ENCODE data around the gene CDKN2B-AS1. TPM values are rescaled to one million over a fixed set of nuclear protein-coding genes. Genes with fewer than 3 reads are reported as not detected.

Gene CDKN2B-AS1
- total RNA-seq, 6 donors from 2014 or later, result 1.3 to 3.0 (median 1.7) TPM; not detected in 1

GRCh38 chr9:22035591-22036011 is 41.0 kb downstream of the CDKN2B-AS1 start:
- ATAC-seq (ENCODE audit: low FRiP score in 2 of 2), result no peak
- H3K9me3 ChIP-seq, result no peaks in the 10 kb centered on the region
- WGBS, 2 donors, result 71 to 76% methylated on average over 2 of the region's 2 CpGs

GRCh38 chr9:22036866-22037626 is 42.5 kb downstream of the CDKN2B-AS1 start:
- Histone ChIP-seq H3K9me3 (no peaks in the 10 kb centered on the region), H3K27me3 (no peaks in the 10 kb centered on the region), H3K4me1 (peaks cover 14 to 31% (median 17%) of the 10 kb centered on the region in 4 donors), H3K27ac (peak overlapping the region in 3 of 4 donors; percentile 4 to 64 (median 48)), H3K36me3 (no peaks in the 10 kb centered on the region), H3K4me3 (no peak overlapping the region)
- TF ChIP-seq CTCF (IDR thresholded peaks at IDR 0.05) (no peak), EP300 (IDR thresholded peaks at IDR 0.05) (no peak), POLR2A (IDR thresholded peaks at IDR 0.05) (no peak), POLR2AphosphoS5 (IDR thresholded peaks at IDR 0.05) (no peak)
- ATAC-seq (ENCODE audit: low FRiP score in 2 of 2) (no peak), DNase-seq (peak in 1 of 2 donors; percentile 38)
- WGBS, 2 donors, result 55 to 66% methylated on average over 4 of the region's 4 CpGs

More at GRCh38 chr9:22035591-22036011, 41.0 kb downstream of the CDKN2B-AS1 start:
- TF ChIP-seq EP300 (IDR thresholded peaks at IDR 0.05), result no peak
- no peak for TF ChIP-seq POLR2AphosphoS5 (IDR thresholded peaks at IDR 0.05)
- H3K4me1 ChIP-seq, result peaks cover 14 to 27% (median 18%) of the 10 kb centered on the region in 4 donors
- H3K27me3 ChIP-seq, result no peaks in the 10 kb centered on the region
- no peak overlapping the region for H3K27ac ChIP-seq
- no peaks in the 10 kb centered on the region for H3K36me3 ChIP-seq
- H3K4me3 ChIP-seq, result no peak overlapping the region
- no peak for DNase-seq

- DNase-seq, result no peak
- H3K4me1 ChIP-seq, result peaks cover 14 to 34% (median 17%) of the 10 kb centered on the region in 4 donors
- ATAC-seq (ENCODE audit: low FRiP score in 2 of 2), result peak in 1 of 2 donors; percentile 42
- no peak for TF ChIP-seq POLR2AphosphoS5 (IDR thresholded peaks at IDR 0.05)
- TF ChIP-seq EP300 (IDR thresholded peaks at IDR 0.05), result peak in 1 of 4 donors; percentile 62
- TF ChIP-seq CTCF (IDR thresholded peaks at IDR 0.05), result peak in 3 of 6 experiments; percentile 29 to 33 (median 30)
- TF ChIP-seq POLR2A (IDR thresholded peaks at IDR 0.05), result no peak
- 15 to 16% methylated on average over 2 of the region's 2 CpGs for WGBS, 2 donors
- H3K36me3 ChIP-seq, result no peaks in the 10 kb centered on the region
- H3K27me3 ChIP-seq, result no peaks in the 10 kb centered on the region
- H3K4me3 ChIP-seq, result no peak overlapping the region
- no peaks in the 10 kb centered on the region for H3K9me3 ChIP-seq
- H3K27ac ChIP-seq, result peak overlapping the region in 3 of 4 donors; percentile 1 to 64 (median 48)
Observed at GRCh38 chr9:22037954-22038690, 43.5 kb downstream of the CDKN2B-AS1 start.

- WGBS, 2 donors, result 62% methylated on average over 3 of the region's 3 CpGs
- H3K4me3 ChIP-seq, result no peak overlapping the region
- no peak for ATAC-seq (ENCODE audit: low FRiP score in 2 of 2)
- H3K9me3 ChIP-seq, result no peaks in the 10 kb centered on the region
- no peak overlapping the region for H3K27ac ChIP-seq
- no peak for TF ChIP-seq POLR2A (IDR thresholded peaks at IDR 0.05)
- no peak for TF ChIP-seq CTCF (IDR thresholded peaks at IDR 0.05)
- TF ChIP-seq POLR2AphosphoS5 (IDR thresholded peaks at IDR 0.05), result no peak
- no peak for TF ChIP-seq EP300 (IDR thresholded peaks at IDR 0.05)
- peaks cover 14 to 34% (median 17%) of the 10 kb centered on the region in 4 donors for H3K4me1 ChIP-seq
- no peak for DNase-seq
- no peaks in the 10 kb centered on the region for H3K36me3 ChIP-seq
- no peaks in the 10 kb centered on the region for H3K27me3 ChIP-seq
Observed at GRCh38 chr9:22039258-22039657, 44.7 kb downstream of the CDKN2B-AS1 start.

GRCh38 chr9:22040760-22041159 is 46.2 kb downstream of the CDKN2B-AS1 start:
- peaks cover 14 to 34% (median 17%) of the 10 kb centered on the region in 4 donors for H3K4me1 ChIP-seq
- TF ChIP-seq POLR2A (IDR thresholded peaks at IDR 0.05) (no peak), EP300 (IDR thresholded peaks at IDR 0.05) (no peak), POLR2AphosphoS5 (IDR thresholded peaks at IDR 0.05) (no peak), CTCF (IDR thresholded peaks at IDR 0.05) (no peak)
- 63 to 67% methylated on average over 1 of the region's 1 CpG for WGBS, 2 donors
- ATAC-seq (ENCODE audit: low FRiP score in 2 of 2) (peak in 1 of 2 donors; percentile 70), DNase-seq (no peak)
- no peaks in the 10 kb centered on the region for H3K27me3 ChIP-seq
- H3K4me3 ChIP-seq, result no peak overlapping the region
- no peak overlapping the region for H3K27ac ChIP-seq
- H3K9me3 ChIP-seq, result no peaks in the 10 kb centered on the region
- no peaks in the 10 kb centered on the region for H3K36me3 ChIP-seq
